Upper lobe of left lung (tissue), 6 donors: ENCODE results near the gene DGKQ. TPM values are rescaled to one million over a fixed set of nuclear protein-coding genes. Genes with fewer than 3 reads are reported as not detected.

Experiments
- ATAC-seq, 2 donors: fragments of 200-7000 bp; cut with Tn5 transposase; one replicate each; pipeline ENCODE4 v1.9.1; 2022; ENCODE audit warnings: mild to moderate bottlenecking in 2 of 2, moderate library complexity in 2 of 2; ENCODE audit not compliant: low FRiP score in 2 of 2
- DNase-seq, 2 donors: peaks; one replicate each; pipeline ENCODE4 v3.0.0-alpha.2; 2019 to 2020
- H3K27ac ChIP-seq, 4 donors: fragments of 200-600 bp; sonication (generic); one replicate each; pipeline ENCODE4 v1.5.1; 2016 to 2019
- H3K27me3 ChIP-seq, 4 donors: fragments of 200-600 bp; sonication (generic); one replicate each; pipeline ENCODE4 v1.5.1; 2017 to 2019
- H3K36me3 ChIP-seq, 4 donors: fragments of 200-600 bp; sonication (generic); one replicate each; pipeline ENCODE4 v1.5.1; 2016 to 2019
- H3K4me1 ChIP-seq, 4 donors: fragments of 200-600 bp; sonication (generic); one replicate each; pipeline ENCODE4 v1.5.1; 2018 to 2019
- H3K4me3 ChIP-seq, 4 donors: fragments of 200-600 bp; sonication (generic); one replicate each; pipeline ENCODE4 v1.5.1; 2017 to 2019; ENCODE audit warnings: mild to moderate bottlenecking in 2 of 4, moderate library complexity in 1 of 4
- H3K9me3 ChIP-seq, 4 donors: fragments of 200-600 bp; sonication (generic); one replicate each; pipeline ENCODE4 v1.5.1; 2018 to 2019
- CTCF ChIP-seq, 6 experiments: fragments of 450-650 bp in 4 of 6; fragments of 200-600 bp in 2 of 6; sonication (generic) in 2 of 6; IDR thresholded peaks; one replicate each; pipeline ENCODE4 v1.5.1; 2016 to 2019; ENCODE audit warnings: antibody characterized with exemption in 6 of 6
- EP300 ChIP-seq, 4 donors: sonication (generic); formaldehyde crosslinking; IDR thresholded peaks; one replicate each; pipeline ENCODE4 v1.5.1; 2017; ENCODE audit warnings: antibody characterized with exemption in 4 of 4, control low read depth in 2 of 4
- POLR2A ChIP-seq, 4 donors: fragments of 450-650 bp; IDR thresholded peaks; one replicate each; pipeline ENCODE4 v1.5.1; 2016 to 2017; ENCODE audit warnings: antibody characterized with exemption in 4 of 4, mild to moderate bottlenecking in 2 of 4
- POLR2AphosphoS5 ChIP-seq, 2 donors: sonication (generic); formaldehyde crosslinking; IDR thresholded peaks; one replicate each; pipeline ENCODE4 v1.5.1; 2017; ENCODE audit warnings: antibody characterized with exemption in 2 of 2
- WGBS, 2 donors: methylation state at CpG; one replicate each; pipeline ENCODE4 v1.1.5; 2017 to 2018; 5-methylcytosine and 5-hydroxymethylcytosine counted together
- total RNA-seq, 6 donors: library from RNA; depleted of rRNA in 4 of 6; stranded (reverse); fragments of >200 nt in 4 of 6; gene quantifications; one replicate each; pipeline versions ENCODE4 v1.1.0 to v1.2.1, GENCODE V29; 2016 to 2021
- donor health status: DM: no; HTN: no; CAD: no; lungs with moderate emphysema.
- donor health status: DM: no; HTN: yes; CAD: no; lungs with severe emphysema.

DGKQ gene
- total RNA-seq, 6 donors from 2014 or later = 10.7 to 36.7 (median 17.5) TPM

GRCh38 chr4:912548-913279 lies 60.7 kb downstream of the DGKQ start:
- Histone ChIP-seq H3K27me3 (no peaks in the 10 kb centered on the region), H3K27ac (peak overlapping the region in 3 of 4 donors; percentile 81 to 91 (median 87)), H3K4me3 (no peak overlapping the region), H3K4me1 (peaks cover 14 to 46% (median 33%) of the 10 kb centered on the region in 4 donors), H3K36me3 (peaks cover 0 to 39% (median 31%) of the 10 kb centered on the region in 4 donors), H3K9me3 (no peaks in the 10 kb centered on the region)
- peak in 1 of 2 donors; percentile 50 for DNase-seq
- TF ChIP-seq POLR2AphosphoS5 (IDR thresholded peaks at IDR 0.05) (peak; percentile 41 to 60), EP300 (IDR thresholded peaks at IDR 0.05) (peak in 2 of 4 donors; percentile 69 to 92), POLR2A (IDR thresholded peaks at IDR 0.05) (no peak), CTCF (IDR thresholded peaks at IDR 0.05) (no peak)
- peak in 1 of 2 donors; percentile 8 for ATAC-seq
- WGBS, 2 donors = 70 to 76% methylated on average over 19 of the region's 19 CpGs

GRCh38 chr4:911871-912490 lies 61.4 kb downstream of the DGKQ start:
- ATAC-seq = no peak
- TF ChIP-seq POLR2AphosphoS5 (IDR thresholded peaks at IDR 0.05) (no peak), POLR2A (IDR thresholded peaks at IDR 0.05) (no peak), CTCF (IDR thresholded peaks at IDR 0.05) (peak in 1 of 6 experiments; percentile 11), EP300 (IDR thresholded peaks at IDR 0.05) (no peak)
- peaks cover 0 to 39% (median 31%) of the 10 kb centered on the region in 4 donors for H3K36me3 ChIP-seq
- H3K9me3 ChIP-seq = no peaks in the 10 kb centered on the region
- H3K27ac ChIP-seq = peak overlapping the region; percentile 39 to 91 (median 84)
- peaks cover 20 to 54% (median 40%) of the 10 kb centered on the region in 4 donors for H3K4me1 ChIP-seq
- 85 to 91% methylated on average over 22 to 29 of the region's 29 CpGs for WGBS, 2 donors
- H3K4me3 ChIP-seq = no peak overlapping the region
- peak in 1 of 2 donors; percentile 74 for DNase-seq
- H3K27me3 ChIP-seq = no peaks in the 10 kb centered on the region

- Histone ChIP-seq H3K4me3 (no peak overlapping the region), H3K9me3 (no peaks in the 10 kb centered on the region), H3K27ac (peak overlapping the region in 3 of 4 donors; percentile 81 to 91 (median 87)), H3K4me1 (peaks cover 21 to 53% (median 40%) of the 10 kb centered on the region in 4 donors), H3K36me3 (peaks cover 0 to 39% (median 31%) of the 10 kb centered on the region in 4 donors), H3K27me3 (no peaks in the 10 kb centered on the region)
- ATAC-seq (no peak), DNase-seq (peak in 1 of 2 donors; percentile 54)
- no peak for TF ChIP-seq CTCF (IDR thresholded peaks at IDR 0.05)
- no peak for TF ChIP-seq POLR2AphosphoS5 (IDR thresholded peaks at IDR 0.05)
- no peak for TF ChIP-seq EP300 (IDR thresholded peaks at IDR 0.05)
- TF ChIP-seq POLR2A (IDR thresholded peaks at IDR 0.05) = no peak
- WGBS, 2 donors = 95 to 98% methylated on average over 16 to 23 of the region's 23 CpGs
Measured at GRCh38 chr4:911221-911751, 62.1 kb downstream of the DGKQ start.

GRCh38 chr4:910366-911091 lies 62.8 kb downstream of the DGKQ start:
- peaks cover 14 to 46% (median 36%) of the 10 kb centered on the region in 4 donors for H3K4me1 ChIP-seq
- H3K27me3 ChIP-seq = no peaks in the 10 kb centered on the region
- peak overlapping the region in 2 of 4 donors; percentile 15 to 87 for H3K27ac ChIP-seq
- H3K4me3 ChIP-seq = no peak overlapping the region
- H3K9me3 ChIP-seq = no peaks in the 10 kb centered on the region
- 95 to 97% methylated on average over 21 to 25 of the region's 26 CpGs for WGBS, 2 donors
- ATAC-seq (no peak), DNase-seq (peak in 1 of 2 donors; percentile 59)
- H3K36me3 ChIP-seq = peaks cover 0 to 39% (median 31%) of the 10 kb centered on the region in 4 donors
- TF ChIP-seq EP300 (IDR thresholded peaks at IDR 0.05) (no peak), POLR2AphosphoS5 (IDR thresholded peaks at IDR 0.05) (no peak), CTCF (IDR thresholded peaks at IDR 0.05) (no peak), POLR2A (IDR thresholded peaks at IDR 0.05) (no peak)
